Colonic mucosa (tissue), 4 donors: ENCODE results near the gene EPHB6. TPM values are rescaled to one million over a fixed set of nuclear protein-coding genes. Genes with fewer than 3 reads are reported as not detected.

Source experiments
- DNase-seq: peaks from one replicate; pipeline ENCODE4 v3.0.0-alpha.2; 2020
- H3K27ac ChIP-seq: fragments of 200-600 bp; one replicate; pipeline ENCODE4 v1.8.0; 2021
- H3K27me3 ChIP-seq: fragments of 200-600 bp; one replicate; pipeline ENCODE4 v1.8.0; 2021
- H3K36me3 ChIP-seq: fragments of 200-600 bp; one replicate; pipeline ENCODE4 v1.8.0; 2021
- H3K4me1 ChIP-seq: fragments of 200-600 bp; one replicate; pipeline ENCODE4 v1.8.0; 2021; ENCODE audit warnings: mild to moderate bottlenecking
- H3K4me3 ChIP-seq: fragments of 200-600 bp; one replicate; pipeline ENCODE4 v1.8.0; 2021
- H3K9ac ChIP-seq, 2 donors: one replicate each; pipeline ENCODE4 v1.7.0; 2013; ENCODE audit warnings: control low read depth in 2 of 2, low read depth in 2 of 2, low read length in 2 of 2
- H3K9me3 ChIP-seq: fragments of 200-600 bp; one replicate; pipeline ENCODE4 v1.8.0; 2021
- CTCF ChIP-seq: fragments of 200-600 bp; IDR thresholded peaks from one replicate; pipeline ENCODE4 v1.8.0; 2022; ENCODE audit warnings: antibody characterized with exemption, mild to moderate bottlenecking
- intact Hi-C: fragments of 100-400 bp; cut with DNase I; formaldehyde crosslinking; loops from one replicate; pipeline ENCODE4 v1.14.1; 2022
- total RNA-seq, 2 donors: library from RNA; stranded (reverse); fragmentation: NEBNext Ultra II Directional in 1 of 2; extraction: Animal tissue kit (Norgen Biotek cat#: 25700) in 1 of 2; gene quantifications; one replicate each; pipeline ENCODE4 v1.2.1, GENCODE V29; 2021
- donor health status: healthy.
- donor health status: DM: no; HTN: no; CAD: no.
- donor health status: DM: no; HTN: no; CAD: no.

Gene EPHB6
- total RNA-seq, 2 donors from 2014 or later, result 1.5 to 2.3 TPM

- no peak for DNase-seq
- H3K27me3 ChIP-seq, result no peaks in the 10 kb centered on the region
- H3K36me3 ChIP-seq, result no peaks in the 10 kb centered on the region
- no peak overlapping the region for H3K27ac ChIP-seq
- no peak for TF ChIP-seq CTCF
- H3K9me3 ChIP-seq, result no peaks in the 10 kb centered on the region
- no peak overlapping the region for H3K4me3 ChIP-seq
- H3K4me1 ChIP-seq, result no peaks in the 10 kb centered on the region
- H3K9ac ChIP-seq, result no peak overlapping the region
- intact Hi-C loops, result loop anchor here (5.0 kb wide), 1 partner anchor 118 kb away; no protein-coding TSS in a partner anchor
Observed at GRCh38 chr7:142884286-142884640, 29.4 kb downstream of the EPHB6 start.

GRCh38 chr7:142885311-142886230, 30.7 kb downstream of the EPHB6 start, which contains the start of gene TRPV6:
TSS of gene TRPV6 (minus strand) at chr7:142885745.
- H3K4me1 ChIP-seq, result no peaks in the 10 kb centered on the region
- no peaks in the 10 kb centered on the region for H3K36me3 ChIP-seq
- no peak for TF ChIP-seq CTCF
- H3K9ac ChIP-seq, result no peak within 1 kb of the TSS
- H3K9me3 ChIP-seq, result no peaks in the 10 kb centered on the region
- DNase-seq, result peak; percentile 35
- no peak within 1 kb of the TSS for H3K27ac ChIP-seq
- H3K27me3 ChIP-seq, result no peaks in the 10 kb centered on the region
- intact Hi-C loops, result no loop called here
- no peak within 1 kb of the TSS for H3K4me3 ChIP-seq

DNA sequence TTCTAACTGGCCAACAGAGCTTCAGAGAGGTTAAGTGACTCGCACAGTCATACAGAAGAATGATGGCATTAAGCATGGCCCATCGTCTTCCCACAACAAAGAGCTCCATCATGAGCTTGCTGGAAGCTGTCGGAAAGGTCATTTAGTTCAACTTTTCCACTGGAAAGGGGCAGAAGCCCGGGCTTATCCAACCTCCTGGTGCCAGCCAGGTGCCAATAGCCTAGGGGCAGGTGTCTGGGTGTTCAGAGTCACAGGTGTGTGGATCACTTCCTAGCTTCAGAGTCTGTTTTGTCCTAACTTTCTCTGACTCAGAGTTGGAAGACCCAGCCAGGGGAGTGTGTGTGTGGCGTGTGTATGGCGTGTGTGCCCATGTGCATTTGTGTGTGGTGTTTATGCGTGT, 32.0 kb downstream of the EPHB6 start:
- intact Hi-C loops, result no loop called here
- Histone ChIP-seq H3K27ac (no peak overlapping the region), H3K27me3 (no peaks in the 10 kb centered on the region), H3K4me1 (no peaks in the 10 kb centered on the region), H3K9ac (no peak overlapping the region), H3K36me3 (no peaks in the 10 kb centered on the region), H3K9me3 (no peaks in the 10 kb centered on the region), H3K4me3 (no peak overlapping the region)
- no peak for DNase-seq
- TF ChIP-seq CTCF, result no peak

DNA sequence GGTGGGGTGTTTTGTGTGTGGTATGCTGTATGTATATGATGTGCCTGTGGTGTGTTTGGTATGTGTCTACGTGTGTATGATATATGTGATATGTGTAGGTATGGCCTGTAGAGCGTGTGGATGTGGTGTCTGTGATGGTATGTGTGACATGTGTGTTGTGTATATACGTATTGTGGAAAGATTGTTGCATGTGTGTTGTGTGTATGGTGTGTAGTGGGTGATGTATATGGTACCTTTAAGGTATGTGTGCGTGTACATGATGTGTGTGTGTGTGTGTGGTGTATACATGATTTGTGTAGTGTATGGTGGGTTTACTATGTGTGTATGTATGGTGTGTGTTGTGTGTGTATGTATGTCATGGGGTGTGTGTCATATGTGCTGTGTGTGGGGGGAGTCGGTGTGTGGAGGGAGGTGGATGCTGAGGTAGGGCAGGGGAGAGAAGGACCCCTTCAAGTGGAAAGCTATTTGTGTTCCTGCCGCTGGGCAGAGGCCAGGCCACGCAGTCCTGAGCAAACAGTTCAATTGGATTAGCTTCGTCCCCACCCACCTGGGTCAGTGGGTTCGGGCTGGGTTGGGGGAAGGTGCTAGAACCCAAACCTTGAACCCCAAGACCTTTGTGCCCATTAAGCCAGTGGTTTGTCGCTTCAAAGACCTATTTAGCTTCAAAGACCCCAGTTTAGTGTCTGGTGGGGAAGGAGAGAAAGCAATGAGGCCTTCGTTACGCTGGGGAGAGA, 32.6 kb downstream of the EPHB6 start:
- no peak overlapping the region for H3K27ac ChIP-seq
- no peaks in the 10 kb centered on the region for H3K36me3 ChIP-seq
- H3K9ac ChIP-seq, result no peak overlapping the region
- no peaks in the 10 kb centered on the region for H3K9me3 ChIP-seq
- H3K27me3 ChIP-seq, result no peaks in the 10 kb centered on the region
- H3K4me3 ChIP-seq, result no peak overlapping the region
- H3K4me1 ChIP-seq, result no peaks in the 10 kb centered on the region
- no peak for TF ChIP-seq CTCF
- intact Hi-C loops, result no loop called here
- no peak for DNase-seq

DNA sequence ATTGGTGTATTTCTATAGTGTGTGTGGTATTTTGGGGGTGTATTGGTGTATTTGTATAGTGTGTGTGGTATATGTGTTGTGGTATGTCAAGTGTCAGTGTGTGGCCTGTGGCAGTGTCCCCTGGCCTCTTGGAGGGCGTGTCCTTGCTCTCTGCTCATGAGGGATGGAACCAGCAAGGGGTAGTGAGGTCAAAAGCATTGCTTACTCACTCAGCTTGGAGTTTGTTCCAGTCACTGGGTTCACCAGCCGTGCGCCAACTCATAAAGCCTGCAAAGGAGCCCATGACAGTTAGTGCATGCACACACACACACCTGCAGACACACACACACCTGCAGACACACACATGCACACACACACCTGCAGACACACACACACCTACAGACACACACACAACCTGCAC, 34.9 kb downstream of the EPHB6 start:
- H3K27me3 ChIP-seq, result no peaks in the 10 kb centered on the region
- H3K9me3 ChIP-seq, result no peaks in the 10 kb centered on the region
- intact Hi-C loops, result no loop called here
- no peak overlapping the region for H3K27ac ChIP-seq
- no peaks in the 10 kb centered on the region for H3K4me1 ChIP-seq
- no peak for DNase-seq
- H3K9ac ChIP-seq, result no peak overlapping the region
- no peak overlapping the region for H3K4me3 ChIP-seq
- no peak for TF ChIP-seq CTCF
- no peaks in the 10 kb centered on the region for H3K36me3 ChIP-seq
